Measurements from ENCODE around the gene GUCA1A. TPM values are rescaled to one million over a fixed set of nuclear protein-coding genes. Genes with fewer than 3 reads are reported as not detected.

Gene GUCA1A
- total and polyA plus RNA-seq, 2 of the 4 experiments (the other 2 are of a cell fraction): 0.18 to 0.32 TPM

- Histone ChIP-seq H3K9me3 (ENCODE audit: control insufficient read depth, insufficient read depth, low read length) (no peaks in the 10 kb centered on the region), H3K79me1 (ENCODE audit: low read depth in 1 of 2, low read length in 2 of 2) (peaks cover 0 to 21% of the 10 kb centered on the region in 2 experiments; a peak in 2 of 4 replicates), H3K4ac (ENCODE audit: low read depth, low read length) (peak overlapping the region; percentile 78), H2BK120ac (ENCODE audit: low read depth, low read length) (peak overlapping the region; percentile 83), H3K18ac (ENCODE audit: low read depth, low read length) (peak overlapping the region; percentile 91), H3K4me2 (ENCODE audit: low read depth, low read length) (peak overlapping the region; percentile 17), H2AK5ac (ENCODE audit: low read depth, low read length) (peak overlapping the region; percentile 66), H4K20me1 (ENCODE audit: insufficient read depth, low read length) (no peaks in the 10 kb centered on the region; the same call in 1 of the 2 replicates), H4K8ac (ENCODE audit: low read depth in 2 of 2, low read length in 2 of 2) (peak overlapping the region; percentile 7 to 32; a peak in 2 of 4 replicates), H3K9me1 (ENCODE audit: insufficient read depth, low read length) (peaks cover 25% of the 10 kb centered on the region), H2AFZ (replicated peaks; ENCODE audit: low read length, poor library complexity) (no peak overlapping the region), H3K23ac (ENCODE audit: low read depth, low read length) (peak overlapping the region; percentile 25; the same call in 1 of the 2 replicates), H3K9ac (ENCODE audit: low read depth, low read length) (no peak overlapping the region; the same call in 1 of the 2 replicates), H4K91ac (ENCODE audit: insufficient read depth, low read depth, low read length) (peak overlapping the region; percentile 67), H2BK5ac (ENCODE audit: low read depth, low read length, poor library complexity, severe bottlenecking) (peak overlapping the region; percentile 70), H2BK15ac (ENCODE audit: low read depth, low read length) (peak overlapping the region; percentile 86; the same call in 2 of the 3 replicates), H3K36me3 (ENCODE audit: control insufficient read depth, insufficient read depth, low read length) (no peaks in the 10 kb centered on the region), H3K4me1 (ENCODE audit: control insufficient read depth, insufficient read depth, low read length) (peaks cover 27% of the 10 kb centered on the region), H3K56ac (ENCODE audit: extremely low read depth, insufficient read depth, low read length) (0 out of 2 replicates have a peak overlapping the region, but pooled peaks have one; percentile 31), H3K14ac (replicated peaks; ENCODE audit: low read depth, low read length) (peak overlapping the region; percentile 41), H2BK20ac (ENCODE audit: low read depth, low read length) (peak overlapping the region; percentile 42), H2AK9ac (replicated peaks; ENCODE audit: low read depth, low read length, poor library complexity) (no peak overlapping the region), H3K27me3 (ENCODE audit: control insufficient read depth, insufficient read depth, low read length) (no peaks in the 10 kb centered on the region), H3K4me3 (ENCODE audit: insufficient read depth, low read depth, low read length) (no peak overlapping the region), H3K27ac (ENCODE audit: insufficient read depth, low read length) (peak overlapping the region; percentile 90), H4K5ac (ENCODE audit: low read depth, low read length) (peak overlapping the region; percentile 83)
- intact Hi-C loops (cut with micrococcal nuclease) (no loop called here), in situ Hi-C loops (cut with MboI; ENCODE audit: low sequenced_read_pairs) (no loop called here), dilution Hi-C loops (cut with HindIII; ENCODE audit: low sequenced_read_pairs, unreplicated experiment) (no loop called here)
- ATAC-seq (ENCODE audit: low read depth): peak; percentile 2; the same call in 1 of the 2 replicates
- DNase-seq: peak; percentile 68
- POLR2A ChIA-PET (ENCODE audit: unreplicated experiment): interaction anchor here (0.5 to 0.6 kb wide), 2 partner anchors 14 to 32 kb away, joined by 3 read pairs; no protein-coding TSS in a partner anchor
- WGBS, 2 experiments (ENCODE audit: extremely low coverage in 2 of 2, insufficient read length in 1 of 2): 0% methylated on average over 1 of the region's 5 CpGs; no CpG with 5 or more reads in 1 of the 2 experiments
- CTCF ChIA-PET: interaction anchor here (0.6 to 1.2 kb wide), 3 partner anchors 15 to 22 kb away, joined by 3 to 6 read pairs (median 3); no protein-coding TSS in a partner anchor
- no TSS peak for BruUV-seq (replicated peaks)
- TF ChIP-seq RFX5 (IDR thresholded peaks at IDR 0.05; ENCODE audit: low read depth, low read length) (no peak), CHD1 (IDR thresholded peaks at IDR 0.05; ENCODE audit: low read depth, low read length) (no peak), SMC3 (IDR thresholded peaks at IDR 0.05; ENCODE audit: low read depth, low read length) (no peak), CEBPB (IDR thresholded peaks at IDR 0.05; ENCODE audit: low read depth, low read length) (no peak), CTCF (conservative IDR thresholded peaks at IDR 0.05; ENCODE audit: low read depth, low read length) (no peak), MXI1 (IDR thresholded peaks at IDR 0.05; ENCODE audit: borderline replicate concordance, low read depth, low read length) (no peak), MAFK (IDR thresholded peaks at IDR 0.05; ENCODE audit: low read depth, low read length) (no peak), FOS (IDR thresholded peaks at IDR 0.05; ENCODE audit: low read depth, low read length) (no peak), ELK1 (IDR thresholded peaks at IDR 0.05; ENCODE audit: borderline replicate concordance, low read depth, low read length) (no peak), RCOR1 (IDR thresholded peaks at IDR 0.05; ENCODE audit: insufficient replicate concordance, low read length) (no peak), NFE2L2 (IDR thresholded peaks at IDR 0.05; ENCODE audit: low read depth, low read length) (no peak), BHLHE40 (IDR thresholded peaks at IDR 0.05; ENCODE audit: low read depth, low read length) (no peak), RAD21 (IDR thresholded peaks at IDR 0.05; ENCODE audit: low read length) (no peak), MAZ (IDR thresholded peaks at IDR 0.05; ENCODE audit: borderline replicate concordance, low read depth, low read length) (no peak), POLR2A (IDR thresholded peaks at IDR 0.05; ENCODE audit: low read depth, low read length) (no peak)
These were observed 26.2 kb downstream of the GUCA1A start for GRCh38 chr6:42199106-42199981.

All from IMR-90 (cell line).